Heart left ventricle (tissue), 16 donors: Measurements from ENCODE around the gene GRID2IP. TPM values are rescaled to one million over a fixed set of nuclear protein-coding genes. Genes with fewer than 3 reads are reported as not detected.

Experiments
- ATAC-seq, 4 donors: fragments of 200-7000 bp; cut with Tn5 transposase; one replicate each; pipeline ENCODE4 v1.9.1; 2020 to 2022; ENCODE audit warnings: moderate library complexity in 4 of 4, mild to moderate bottlenecking in 3 of 4, moderate number of reproducible peaks in 1 of 4
- DNase-seq, 5 donors: peaks; one replicate each; pipeline ENCODE4 v3.0.0-alpha.2; 2020
- H3K27ac ChIP-seq, 12 donors: fragments of 200-600 bp; sonication (generic) in 4 of 12; one replicate each; pipeline versions ENCODE4 v1.5.0 to v1.8.0; 2016 to 2022; ENCODE audit warnings: mild to moderate bottlenecking in 2 of 12
- H3K27me3 ChIP-seq, 9 donors: fragments of 200-600 bp; sonication (generic) in 2 of 9; one replicate each; pipeline versions ENCODE4 v1.5.1 to v1.8.0; 2016 to 2022; ENCODE audit warnings: mild to moderate bottlenecking in 3 of 9
- H3K36me3 ChIP-seq, 9 donors: fragments of 200-600 bp; sonication (generic) in 2 of 9; one replicate each; pipeline versions ENCODE4 v1.5.0 to v1.8.0; 2018 to 2022; ENCODE audit warnings: mild to moderate bottlenecking in 2 of 9
- H3K4me1 ChIP-seq, 12 donors: fragments of 200-600 bp; sonication (generic) in 4 of 12; one replicate each; pipeline versions ENCODE4 v1.5.0 to v1.8.0; 2016 to 2022; ENCODE audit warnings: mild to moderate bottlenecking in 3 of 12
- H3K4me3 ChIP-seq, 12 donors: fragments of 200-600 bp; sonication (generic) in 4 of 12; one replicate each; pipeline versions ENCODE4 v1.5.0 to v1.8.0; 2017 to 2022; ENCODE audit warnings: mild to moderate bottlenecking in 9 of 12, moderate library complexity in 4 of 12
- H3K9me3 ChIP-seq, 12 donors: fragments of 200-600 bp; sonication (generic) in 4 of 12; one replicate each; pipeline versions ENCODE4 v1.5.0 to v1.8.0; 2016 to 2022; ENCODE audit warnings: mild to moderate bottlenecking in 1 of 12
- CTCF ChIP-seq, 12 donors: fragments of 200-600 bp; sonication (generic) in 4 of 12; IDR thresholded peaks; one replicate each; pipeline versions ENCODE4 v1.5.0 to v1.8.0; 2018 to 2022; ENCODE audit warnings: antibody characterized with exemption in 12 of 12, mild to moderate bottlenecking in 5 of 12
- POLR2A ChIP-seq, 2 donors: fragments of 450-650 bp; IDR thresholded peaks; one replicate each; pipeline ENCODE4 v1.6.1; 2017; ENCODE audit warnings: antibody characterized with exemption in 2 of 2, mild to moderate bottlenecking in 2 of 2, moderate library complexity in 2 of 2
- WGBS, 4 donors: extraction: QIAGEN DNeasy Blood & Tissue Kit in 2 of 4; methylation state at CpG; one replicate each; pipeline versions ENCODE4 v1.1.5 to v1.1.7; 2013 to 2018; 5-methylcytosine and 5-hydroxymethylcytosine counted together
- intact Hi-C, 10 donors: fragments of 100-400 bp; cut with DNase I; formaldehyde crosslinking; loops; one replicate each; pipeline versions ENCODE4 v1.11.1 to v1.14.2; 2022
- polyA plus RNA-seq, 2 donors: library from polyadenylated mRNA; stranded (reverse); fragments of 200-250 nt; gene quantifications; one replicate each; pipeline ENCODE4 v1.2.3, GENCODE V29; 2013
- total RNA-seq, 9 donors: library from RNA; depleted of rRNA in 2 of 9; stranded (reverse); fragments of >200 nt in 2 of 9; fragmentation: NEBNext Ultra II Directional in 3 of 9; extraction: Animal tissue kit (Norgen Biotek cat#: 25700) in 3 of 9; gene quantifications; one replicate each; pipeline versions ENCODE4 v1.1.0 to v1.2.4, GENCODE V29; 2016 to 2023
- donor health status: ischemic (EF 13 %, LVEDD 7.1; RV severe dilation, severe dysfunction).
- donor health status: healthy with polysubstance abuse.
- donor health status: DM: no; HTN: yes; CAD: no.
- donor health status: DM: no; HTN: no; CAD: no.
- donor health status: ischemic (EF 25% LVEDD 6.9; RV normal size, moderate dysfunction).
- donor health status: ischemic (EF 25% LVEDD 5.7; RV mildly dilated, moderate dysfunction).
- donor health status: healthy.
- donor health status: DM: yes; HTN: yes; CAD: no.
- donor health status: ischemic (EF 35%, LVEDD 5.7; RV mildly dilated, moderate dysfunction).
- donor health status: nonischemic (EF 11% LVEDD 7.7; RV severe dilation, severe dysfunction).
- donor health status: DM: yes; HTN: yes; CAD: no.
- donor health status: PGD.
- donor health status: ischemic (EF 29% LVEDD 5.4; RV normal size, mild dysfunction).
- donor health status: nonischemic (EF 23%, LVEDD 6.1; RV moderate dilation, normal function).

Gene GRID2IP
- total and polyA plus RNA-seq, 11 donors = 0.01 to 0.16 (median 0.08) TPM; not detected in 7

- TF ChIP-seq POLR2A (IDR thresholded peaks at IDR 0.05) (no peak), CTCF (IDR thresholded peaks at IDR 0.05) (no peak)
These were observed 64.7 kb downstream of the GRID2IP start for GRCh38 chr7:6486438-6487183.

GRCh38 chr7:6482743-6483119, 68.5 kb downstream of the GRID2IP start:
- 28 to 39% (median 35%) methylated on average over 6 of the region's 6 CpGs for WGBS, 4 donors
- peak overlapping the region; percentile 61 to 98 (median 95) for H3K27ac ChIP-seq
- no peak for ATAC-seq
- TF ChIP-seq POLR2A (IDR thresholded peaks at IDR 0.05) (no peak), CTCF (IDR thresholded peaks at IDR 0.05) (no peak)
- DNase-seq = no peak
- H3K27me3 ChIP-seq = no peaks in the 10 kb centered on the region
- no peaks in the 10 kb centered on the region for H3K9me3 ChIP-seq
- H3K4me3 ChIP-seq = peak overlapping the region; percentile 83 to 100 (median 98)
- intact Hi-C loops = no loop called here
- peaks cover 11 to 57% (median 44%) of the 10 kb centered on the region in 12 donors for H3K4me1 ChIP-seq
- H3K36me3 ChIP-seq = peaks cover 0 to 27% (median 0%) of the 10 kb centered on the region in 9 donors

More at GRCh38 chr7:6486438-6487183, 64.7 kb downstream of the GRID2IP start:
- no peak for DNase-seq
- H3K27me3 ChIP-seq = no peaks in the 10 kb centered on the region
- 91 to 95% (median 95%) methylated on average over 18 to 19 of the region's 19 CpGs for WGBS, 4 donors
- peaks cover 4 to 24% (median 18%) of the 10 kb centered on the region in 12 donors for H3K4me1 ChIP-seq
- H3K27ac ChIP-seq = no peak overlapping the region
- H3K9me3 ChIP-seq = peaks cover 0 to 8% (median 0%) of the 10 kb centered on the region in 12 donors
- H3K36me3 ChIP-seq = peaks cover 0 to 6% (median 0%) of the 10 kb centered on the region in 9 donors
- intact Hi-C loops = no loop called here
- H3K4me3 ChIP-seq = no peak overlapping the region
- ATAC-seq = no peak

- Histone ChIP-seq H3K4me1 (peaks cover 11 to 61% (median 47%) of the 10 kb centered on the region in 12 donors), H3K36me3 (peaks cover 0 to 30% (median 0%) of the 10 kb centered on the region in 9 donors), H3K9me3 (no peaks in the 10 kb centered on the region), H3K27me3 (no peaks in the 10 kb centered on the region), H3K27ac (peak overlapping the region in 2 of 12 donors; percentile 96 to 97), H3K4me3 (peak overlapping the region in 10 of 12 donors; percentile 83 to 100 (median 98))
- DNase-seq = no peak
- intact Hi-C loops = no loop called here
- 56 to 72% (median 65%) methylated on average over 4 of the region's 4 CpGs for WGBS, 4 donors
- ATAC-seq = no peak
- TF ChIP-seq CTCF (IDR thresholded peaks at IDR 0.05) (no peak), POLR2A (IDR thresholded peaks at IDR 0.05) (no peak)
These were observed 69.0 kb downstream of the GRID2IP start for GRCh38 chr7:6482307-6482706.

- peaks cover 0 to 38% (median 0%) of the 10 kb centered on the region in 9 donors for H3K36me3 ChIP-seq
- H3K4me1 ChIP-seq = peaks cover 11 to 70% (median 53%) of the 10 kb centered on the region in 12 donors
- H3K27me3 ChIP-seq = no peaks in the 10 kb centered on the region
- peak overlapping the region in 3 of 12 donors; percentile 6 to 99 (median 13) for H3K4me3 ChIP-seq
- DNase-seq = no peak
- TF ChIP-seq CTCF (IDR thresholded peaks at IDR 0.05) = no peak
- no peak for TF ChIP-seq POLR2A (IDR thresholded peaks at IDR 0.05)
- no peak for ATAC-seq
- no peaks in the 10 kb centered on the region for H3K9me3 ChIP-seq
- intact Hi-C loops = no loop called here
- no peak overlapping the region for H3K27ac ChIP-seq
- 73 to 90% (median 88%) methylated on average over 6 of the region's 6 CpGs for WGBS, 4 donors
These were observed 69.8 kb downstream of the GRID2IP start for GRCh38 chr7:6481445-6481844.
